H1 (cell line): ENCODE data around the gene UBIAD1. TPM values are rescaled to one million over a fixed set of nuclear protein-coding genes. Genes with fewer than 3 reads are reported as not detected.

Experiments used
- CTCF ChIA-PET: fragments of 300-600 bp; sonication (Branson Sonifier 250); formaldehyde crosslinking; loops from one replicate; lab custom pipeline; 2021; ENCODE audit not compliant: partially characterized antibody; lab: Charles Lee
- POLR2A ChIA-PET: fragments of 300-600 bp; sonication (Branson Sonifier 250); formaldehyde crosslinking; loops from one replicate; lab custom pipeline; 2021; ENCODE audit warnings: inconsistent platforms; ENCODE audit not compliant: partially characterized antibody; lab: Charles Lee
- DNase-seq, 2 experiments: peaks; one replicate each; pipeline versions ENCODE4 v3.0.0 to v3.0.0-alpha.2; 2010 to 2022; ENCODE audit warnings: low spot score in 2 of 2, low read depth in 1 of 2, mixed read lengths in 1 of 2
- FAIRE-seq: peaks from 2 replicates; lab custom pipeline; 2011; peaks lifted over from hg19 to GRCh38; lab: Jason Lieb, UNC
- H2AFZ ChIP-seq: 2 replicates; pipeline ENCODE4 v1.8.1; 2012; ENCODE audit warnings: low read length, inconsistent platforms
- H2AK5ac ChIP-seq: 2 replicates; pipeline ENCODE4 v1.6.1; 2013; ENCODE audit warnings: low read depth, low read length
- H2BK120ac ChIP-seq: replicated peaks from 2 replicates; pipeline ENCODE3; 2013; ENCODE audit warnings: low read depth, low read length, inconsistent platforms
- H2BK12ac ChIP-seq: 2 replicates; pipeline ENCODE4 v1.6.1; 2013; ENCODE audit warnings: low read depth, low read length
- H2BK15ac ChIP-seq: 2 replicates; pipeline ENCODE4 v1.6.1; 2013; ENCODE audit warnings: low read length
- H2BK20ac ChIP-seq: 2 replicates; pipeline ENCODE4 v1.6.1; 2013; ENCODE audit warnings: low read length
- H2BK5ac ChIP-seq: 2 replicates; pipeline ENCODE4 v1.6.1; 2013; ENCODE audit warnings: low read depth, low read length
- H3K14ac ChIP-seq: 2 replicates; pipeline ENCODE4 v1.6.1; 2013; ENCODE audit warnings: inconsistent platforms; ENCODE audit not compliant: insufficient read length
- H3K18ac ChIP-seq: 2 replicates; pipeline ENCODE4 v1.6.1; 2013; ENCODE audit warnings: low read length; ENCODE audit errors: extremely low read depth
- H3K23ac ChIP-seq: 2 replicates; pipeline ENCODE4 v1.6.1; 2013; ENCODE audit warnings: inconsistent platforms; ENCODE audit not compliant: insufficient read length
- H3K23me2 ChIP-seq: 2 replicates; pipeline ENCODE4 v1.6.1; 2013; ENCODE audit warnings: low read depth, low read length
- H3K27ac ChIP-seq: 2 replicates; pipeline ENCODE4 v1.6.1; 2011; ENCODE audit warnings: low read depth, low read length, inconsistent platforms
- H3K27me3 ChIP-seq, 4 experiments: replicated peaks in 1 of 4; 1 replicate in 1 of 4; 2 replicates in 3 of 4; pipeline versions ENCODE4 v1.6.1 to v1.8.1; 2011 to 2013; ENCODE audit warnings: low read length in 3 of 4, mild to moderate bottlenecking in 3 of 4, inconsistent platforms in 2 of 4, mixed read lengths in 2 of 4, moderate library complexity in 1 of 4; ENCODE audit not compliant: control insufficient read depth in 3 of 4, insufficient read depth in 3 of 4; ENCODE audit errors: extremely low read depth in 1 of 4
- H3K36me3 ChIP-seq, 4 experiments: 2 replicates each; pipeline versions ENCODE4 v1.6.1 to v1.8.1; 2011 to 2013; ENCODE audit warnings: mild to moderate bottlenecking in 4 of 4, low read length in 3 of 4, moderate library complexity in 2 of 4, control low read depth in 1 of 4, inconsistent platforms in 1 of 4; ENCODE audit not compliant: insufficient read depth in 4 of 4, control insufficient read depth in 2 of 4
- H3K4ac ChIP-seq: replicated peaks from 2 replicates; pipeline ENCODE3; 2013; ENCODE audit warnings: low read length, low read depth, mixed read lengths, inconsistent platforms; ENCODE audit not compliant: insufficient read length
- H3K4me1 ChIP-seq, 4 experiments: replicated peaks in 1 of 4; 1 replicate in 1 of 4; 2 replicates in 3 of 4; pipeline versions ENCODE4 v1.6.1 to v1.8.1; 2011 to 2013; ENCODE audit warnings: low read length in 3 of 4, inconsistent platforms in 2 of 4, mixed read lengths in 1 of 4; ENCODE audit not compliant: insufficient read depth in 4 of 4, control insufficient read depth in 3 of 4
- H3K4me2 ChIP-seq, 2 experiments: 2 replicates each; pipeline versions ENCODE4 v1.6.1 to v1.8.1; 2011 to 2013; ENCODE audit warnings: low read depth in 2 of 2, low read length in 2 of 2, control low read depth in 1 of 2, inconsistent platforms in 1 of 2, mild to moderate bottlenecking in 1 of 2; ENCODE audit not compliant: insufficient read depth in 1 of 2
- H3K4me3 ChIP-seq, 4 experiments: fragments of 200-600, 300-600 bp in 1 of 4; sonication (generic), shearing (Covaris generic), sonication (Bioruptor Twin) in 1 of 4; 2 replicates each; pipeline versions ENCODE4 v1.5.1 to v1.8.1; 2011 to 2016; ENCODE audit warnings: low read length in 4 of 4, low read depth in 3 of 4, control low read depth in 2 of 4, inconsistent platforms in 2 of 4, mild to moderate bottlenecking in 2 of 4, mixed read lengths in 1 of 4, moderate library complexity in 1 of 4; ENCODE audit not compliant: insufficient read depth in 2 of 4; ENCODE audit errors: extremely low read depth in 1 of 4
- H3K56ac ChIP-seq: replicated peaks from 2 replicates; pipeline ENCODE3; 2013; ENCODE audit warnings: low read depth, mild to moderate bottlenecking, mixed read lengths, low read length, inconsistent platforms; ENCODE audit not compliant: insufficient read length
- H3K79me1 ChIP-seq: 2 replicates; pipeline ENCODE4 v1.6.1; 2013; ENCODE audit warnings: low read depth, low read length, control low read depth
- H3K79me2 ChIP-seq, 2 experiments: 2 replicates each; pipeline versions ENCODE4 v1.6.1 to v1.8.1; 2012 to 2013; ENCODE audit warnings: low read length in 2 of 2, mild to moderate bottlenecking in 2 of 2, inconsistent platforms in 1 of 2; ENCODE audit not compliant: insufficient read depth in 2 of 2, control insufficient read depth in 1 of 2
- H3K9ac ChIP-seq, 4 experiments: replicated peaks in 1 of 4; 1 replicate in 1 of 4; 2 replicates in 3 of 4; pipeline versions ENCODE4 v1.6.1 to v1.8.1; 2011 to 2013; ENCODE audit warnings: low read depth in 3 of 4, low read length in 3 of 4, control low read depth in 2 of 4, mild to moderate bottlenecking in 2 of 4, moderate library complexity in 2 of 4, inconsistent platforms in 1 of 4; ENCODE audit errors: extremely low read depth in 1 of 4
- H3K9me3 ChIP-seq, 2 experiments: 2 replicates each; pipeline versions ENCODE4 v1.6.1 to v1.8.1; 2012 to 2013; ENCODE audit warnings: mild to moderate bottlenecking in 2 of 2, moderate library complexity in 2 of 2, control low read depth in 1 of 2, inconsistent platforms in 1 of 2, low read depth in 1 of 2, low read length in 1 of 2, mixed read lengths in 1 of 2; ENCODE audit not compliant: insufficient read depth in 2 of 2
- H4K20me1 ChIP-seq, 2 experiments: replicated peaks in 1 of 2; 2 replicates each; pipeline versions ENCODE3 to v1.8.1; 2011 to 2013; ENCODE audit warnings: inconsistent platforms in 2 of 2, low read length in 2 of 2, mild to moderate bottlenecking in 1 of 2; ENCODE audit not compliant: insufficient read depth in 2 of 2, control insufficient read depth in 1 of 2
- H4K5ac ChIP-seq: 2 replicates; pipeline ENCODE4 v1.6.1; 2013; ENCODE audit warnings: low read length, low read depth, mixed read lengths, inconsistent platforms; ENCODE audit not compliant: insufficient read length
- H4K8ac ChIP-seq: 2 replicates; pipeline ENCODE4 v1.8.0; 2013; ENCODE audit warnings: mild to moderate bottlenecking, moderate library complexity, low read length, inconsistent platforms; ENCODE audit not compliant: insufficient read depth; ENCODE audit errors: extremely low read depth
- H4K91ac ChIP-seq: replicated peaks from 2 replicates; pipeline ENCODE3; 2013; ENCODE audit warnings: low read length, mixed read lengths, inconsistent platforms; ENCODE audit not compliant: insufficient read length
- CTCF ChIP-seq, 3 experiments: IDR thresholded peaks; 1 replicate in 2 of 3; 2 replicates in 1 of 3; pipeline versions ENCODE4 v1.5.1 to v1.6.1; 2011; ENCODE audit warnings: low read length in 3 of 3, mild to moderate bottlenecking in 3 of 3, inconsistent platforms in 2 of 3, low read depth in 1 of 3, moderate library complexity in 1 of 3; ENCODE audit not compliant: insufficient read depth in 1 of 3; ENCODE audit errors: control extremely low read depth in 1 of 3
- GTF2F1 ChIP-seq: IDR thresholded peaks from 2 replicates; pipeline ENCODE4 v1.6.1; 2012; ENCODE audit warnings: low read depth, low read length, improper control_type of control experiment, borderline replicate concordance
- MAFK ChIP-seq: IDR thresholded peaks from 2 replicates; pipeline ENCODE4 v1.6.1; 2012; ENCODE audit warnings: low read depth, mild to moderate bottlenecking, improper control_type of control experiment, low read length
- PHF8 ChIP-seq: fragments of 200-600 bp; sonication (generic); conservative IDR thresholded peaks from 2 replicates; pipeline ENCODE4 v1.7.1; 2012; ENCODE audit warnings: low read depth, mild to moderate bottlenecking, inconsistent platforms, low read length, moderate library complexity
- ZNF274 ChIP-seq: IDR thresholded peaks from 2 replicates; pipeline ENCODE4 v1.7.0; 2012; ENCODE audit warnings: low read length, borderline replicate concordance; ENCODE audit errors: extremely low read depth
- WGBS, 2 experiments: shearing (Covaris generic) in 1 of 2; methylation state at CpG; one replicate each; pipeline versions ENCODE4 v1.1.6 to v1.1.7; 2013 to 2015; ENCODE audit warnings: low lambda C conversion rate in 2 of 2, mixed read lengths in 2 of 2, inconsistent platforms in 1 of 2, low coverage in 1 of 2, missing lambda C conversion rate in 1 of 2; ENCODE audit not compliant: insufficient replicate concordance in 2 of 2, insufficient coverage in 1 of 2, insufficient read length in 1 of 2; ENCODE audit errors: extremely low coverage in 1 of 2, missing lambda C conversion rate in 1 of 2; 5-methylcytosine and 5-hydroxymethylcytosine counted together
- polyA plus RNA-seq, 7 experiments: library from polyadenylated mRNA; depleted of rRNA in 3 of 7; stranded (reverse) in 5 of 7; unstranded in 2 of 7; fragments of >200 nt in 5 of 7; fragments of 200-250 nt in 2 of 7; gene quantifications; 1 replicate in 5 of 7; 2 replicates in 1 of 7; 4 replicates in 1 of 7; pipeline versions ENCODE4 v1.2.1 to v1.2.3, GENCODE V29; 2011 to 2013; ENCODE audit warnings: missing spikeins in 2 of 7, mixed read lengths in 2 of 7
- total RNA-seq: library from RNA; stranded (reverse); fragmentation: NEBNext Ultra II Directional; extraction: Animal tissue kit (Norgen Biotek cat#: 25700); gene quantifications from 2 replicates; pipeline ENCODE4 v1.2.1, GENCODE V29; 2021

Gene UBIAD1
- total and polyA plus RNA-seq, 2 of the 8 experiments (the other 6 are each of a cell fraction or from before 2014, with no cell fraction given) = 23.4 to 26.6 TPM

- Histone ChIP-seq H3K4me3 (no peak overlapping the region), H4K8ac (no peak overlapping the region), H4K5ac (no peak overlapping the region), H2BK15ac (no peak overlapping the region; the same call in 1 of the 2 replicates), H4K20me1 (no peaks in the 10 kb centered on the region), H3K27me3 (no peaks in the 10 kb centered on the region), H3K79me2 (no peaks in the 10 kb centered on the region), H3K79me1 (no peaks in the 10 kb centered on the region), H3K4ac (no peak overlapping the region), H4K91ac (no peak overlapping the region), H2AK5ac (no peak overlapping the region; the same call in 1 of the 2 replicates), H2BK20ac (peak overlapping the region; percentile 86; the same call in 1 of the 2 replicates), H3K23ac (no peak overlapping the region), H3K4me1 (no peaks in the 10 kb centered on the region; a peak in 1 of 7 replicates), H2BK12ac (no peak overlapping the region), H3K4me2 (no peak overlapping the region), H3K56ac (no peak overlapping the region), H3K14ac (no peak overlapping the region), H2BK120ac (no peak overlapping the region), H3K18ac (no peak overlapping the region; the same call in 1 of the 2 replicates), H3K23me2 (no peaks in the 10 kb centered on the region), H3K9me3 (no peaks in the 10 kb centered on the region), H3K9ac (no peak overlapping the region), H2AFZ (no peak overlapping the region), H3K36me3 (no peaks in the 10 kb centered on the region), H3K27ac (no peak overlapping the region), H2BK5ac (peak overlapping the region; percentile 7; the same call in 1 of the 2 replicates)
- DNase-seq = no peak
- WGBS, 2 experiments = 79% methylated on average over 10 of the region's 10 CpGs; no CpG with 5 or more reads in 1 of the 2 experiments
- ChIA-PET CTCF (interaction anchor here (0.8 to 4.9 kb wide), 18 partner anchors 8 to 322 kb away, joined by 3 to 43 read pairs (median 5); no protein-coding TSS in a partner anchor), POLR2A (interaction anchor here (1.1 to 1.8 kb wide), 2 partner anchors 11 to 57 kb away, joined by 3 to 7 read pairs; no protein-coding TSS in a partner anchor)
- no peak for TF ChIP-seq ZNF274
- TF ChIP-seq CTCF (IDR thresholded peaks at IDR 0.05; ENCODE audit: control extremely low read depth in 1 of 3, insufficient read depth in 1 of 3, low read depth in 1 of 3, low read length in 3 of 3) = no peak
- TF ChIP-seq MAFK = no peak
- TF ChIP-seq GTF2F1 = no peak
- no peak for TF ChIP-seq PHF8
- no peak for FAIRE-seq
These were observed 48.9 kb downstream of the UBIAD1 start for GRCh38 chr1:11321656-11322491.
